ENCODE measurements around the gene CAV3. TPM values are rescaled to one million over a fixed set of nuclear protein-coding genes. Genes with fewer than 3 reads are reported as not detected.

CAV3 gene
- total and polyA plus RNA-seq, 10 of the 15 experiments (the other 5 are each of a cell fraction or from before 2014, with no cell fraction given), result not detected

DNA sequence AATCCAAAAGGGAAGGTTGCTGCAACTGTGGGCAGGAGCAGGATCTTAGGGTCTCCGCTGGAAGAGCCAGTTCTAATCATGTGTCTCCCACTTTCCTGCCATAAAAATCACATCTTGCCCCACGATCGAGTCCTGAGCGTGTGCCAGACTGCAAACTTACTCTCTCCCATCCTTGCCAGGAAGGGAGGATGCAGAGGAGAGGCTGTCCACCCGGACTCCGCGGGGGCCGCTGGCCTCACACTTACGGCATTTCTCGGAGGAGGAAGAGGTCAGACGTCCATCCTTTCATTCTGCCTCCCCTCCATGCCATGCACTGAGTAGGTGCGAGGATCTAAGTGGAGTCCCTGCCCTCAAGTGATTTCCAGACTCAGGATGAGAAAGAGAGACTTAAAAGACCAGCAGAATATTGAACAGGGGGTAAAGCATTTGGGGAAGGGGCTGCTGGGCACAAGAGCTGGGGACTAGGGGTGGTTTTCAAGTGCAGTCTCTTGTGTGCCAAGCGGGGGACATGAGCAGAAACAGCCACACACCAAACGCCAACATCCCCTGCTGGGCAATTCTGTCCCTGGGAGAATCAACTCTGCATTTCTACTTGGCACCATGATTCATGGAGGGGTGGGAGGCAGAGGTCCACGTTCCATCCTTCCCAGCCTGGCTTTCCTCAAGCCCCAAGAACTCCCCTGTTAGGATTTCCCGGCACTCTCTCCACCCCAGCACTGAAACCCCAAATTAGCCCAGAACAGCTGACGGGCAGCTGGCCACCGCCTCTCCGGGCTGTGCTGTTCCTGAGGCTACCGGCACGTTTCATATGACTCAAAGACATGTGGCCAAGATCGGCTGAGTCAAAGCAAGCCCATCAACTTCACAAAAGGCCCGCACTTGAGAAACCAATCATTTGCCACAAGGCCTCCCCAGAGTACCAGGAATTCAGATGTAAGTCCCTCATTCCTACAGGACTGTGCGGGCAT, 24.2 kb downstream of the CAV3 start:
- ChIA-PET CTCF (interaction anchor here (5.0 kb wide), 1 partner anchor 12 kb away, joined by 38 read pairs; the partner anchor contains the start of gene OXTR), RAD21 (ENCODE audit: unreplicated experiment) (no interaction called here), SMC1A (ENCODE audit: uncharacterized antibody, unreplicated experiment) (no interaction called here), POLR2A (no interaction called here)
- Histone ChIP-seq H3K27me3 (replicated peaks in 1 of 2; ENCODE audit: control insufficient read depth in 2 of 2, insufficient read depth in 2 of 2, low read length in 1 of 2) (no peaks in the 10 kb centered on the region), H3K4me1 (ENCODE audit: control insufficient read depth, insufficient read depth, low read length) (no peaks in the 10 kb centered on the region; the same call in 1 of the 2 replicates), H3K4me3 (no peak overlapping the region), H3K27ac (ENCODE audit: control insufficient read depth, insufficient read depth) (no peak overlapping the region), H3K4me2 (ENCODE audit: control insufficient read depth, insufficient read depth) (no peak overlapping the region), H2AFZ (ENCODE audit: control insufficient read depth, low read depth, low read length) (no peak overlapping the region), H4K20me1 (ENCODE audit: control insufficient read depth, insufficient read depth) (no peaks in the 10 kb centered on the region), H3K79me2 (ENCODE audit: control insufficient read depth, insufficient read depth, low read length) (no peaks in the 10 kb centered on the region), H3K36me3 (ENCODE audit: control insufficient read depth in 2 of 2, insufficient read depth in 2 of 2, low read length in 1 of 2) (peaks cover 0 to under 1% of the 10 kb centered on the region in 2 experiments; a peak in 2 of 4 replicates), H3K9me3 (replicated peaks; ENCODE audit: control insufficient read depth, insufficient read depth, low read length) (no peaks in the 10 kb centered on the region), H3K9ac (ENCODE audit: control insufficient read depth, insufficient read depth, low read length) (no peak overlapping the region)
- intact Hi-C loops (cut with micrococcal nuclease; ENCODE audit: unreplicated experiment) (no loop called here), in situ Hi-C loops (cut with MboI) (no loop called here)
- DNase-seq (ENCODE audit: low read depth, low spot score) (no peak), ATAC-seq (peak; percentile 71), FAIRE-seq (no peak)
- BruUV-seq (replicated peaks), result no TSS peak
- 54% methylated on average over 24 of the region's 24 CpGs for WGBS (ENCODE audit: insufficient coverage, insufficient replicate concordance, low lambda C conversion rate, missing lambda C conversion rate)
- peak; percentile 66; the same call in 1 of the 2 replicates for TF ChIP-seq TCF12 (IDR thresholded peaks at IDR 0.05; ENCODE audit: low read depth, low read length)
- TF ChIP-seq, protein P1, sequence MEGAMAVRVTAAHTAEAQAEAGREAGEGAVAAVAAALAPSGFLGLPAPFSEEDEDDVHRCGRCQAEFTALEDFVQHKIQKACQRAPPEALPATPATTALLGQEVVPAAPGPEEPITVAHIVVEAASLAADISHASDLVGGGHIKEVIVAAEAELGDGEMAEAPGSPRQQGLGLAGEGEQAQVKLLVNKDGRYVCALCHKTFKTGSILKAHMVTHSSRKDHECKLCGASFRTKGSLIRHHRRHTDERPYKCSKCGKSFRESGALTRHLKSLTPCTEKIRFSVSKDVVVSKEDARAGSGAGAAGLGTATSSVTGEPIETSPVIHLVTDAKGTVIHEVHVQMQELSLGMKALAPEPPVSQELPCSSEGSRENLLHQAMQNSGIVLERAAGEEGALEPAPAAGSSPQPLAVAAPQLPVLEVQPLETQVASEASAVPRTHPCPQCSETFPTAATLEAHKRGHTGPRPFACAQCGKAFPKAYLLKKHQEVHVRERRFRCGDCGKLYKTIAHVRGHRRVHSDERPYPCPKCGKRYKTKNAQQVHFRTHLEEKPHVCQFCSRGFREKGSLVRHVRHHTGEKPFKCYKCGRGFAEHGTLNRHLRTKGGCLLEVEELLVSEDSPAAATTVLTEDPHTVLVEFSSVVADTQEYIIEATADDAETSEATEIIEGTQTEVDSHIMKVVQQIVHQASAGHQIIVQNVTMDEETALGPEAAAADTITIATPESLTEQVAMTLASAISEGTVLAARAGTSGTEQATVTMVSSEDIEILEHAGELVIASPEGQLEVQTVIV (IDR thresholded peaks at IDR 0.05; ENCODE audit: borderline replicate concordance, partially characterized antibody), result no peak
- TF ChIP-seq IKZF1 (conservative IDR thresholded peaks at IDR 0.05), result peak; percentile 46; the same call in 1 of the 2 replicates
- TF ChIP-seq, protein P2, sequence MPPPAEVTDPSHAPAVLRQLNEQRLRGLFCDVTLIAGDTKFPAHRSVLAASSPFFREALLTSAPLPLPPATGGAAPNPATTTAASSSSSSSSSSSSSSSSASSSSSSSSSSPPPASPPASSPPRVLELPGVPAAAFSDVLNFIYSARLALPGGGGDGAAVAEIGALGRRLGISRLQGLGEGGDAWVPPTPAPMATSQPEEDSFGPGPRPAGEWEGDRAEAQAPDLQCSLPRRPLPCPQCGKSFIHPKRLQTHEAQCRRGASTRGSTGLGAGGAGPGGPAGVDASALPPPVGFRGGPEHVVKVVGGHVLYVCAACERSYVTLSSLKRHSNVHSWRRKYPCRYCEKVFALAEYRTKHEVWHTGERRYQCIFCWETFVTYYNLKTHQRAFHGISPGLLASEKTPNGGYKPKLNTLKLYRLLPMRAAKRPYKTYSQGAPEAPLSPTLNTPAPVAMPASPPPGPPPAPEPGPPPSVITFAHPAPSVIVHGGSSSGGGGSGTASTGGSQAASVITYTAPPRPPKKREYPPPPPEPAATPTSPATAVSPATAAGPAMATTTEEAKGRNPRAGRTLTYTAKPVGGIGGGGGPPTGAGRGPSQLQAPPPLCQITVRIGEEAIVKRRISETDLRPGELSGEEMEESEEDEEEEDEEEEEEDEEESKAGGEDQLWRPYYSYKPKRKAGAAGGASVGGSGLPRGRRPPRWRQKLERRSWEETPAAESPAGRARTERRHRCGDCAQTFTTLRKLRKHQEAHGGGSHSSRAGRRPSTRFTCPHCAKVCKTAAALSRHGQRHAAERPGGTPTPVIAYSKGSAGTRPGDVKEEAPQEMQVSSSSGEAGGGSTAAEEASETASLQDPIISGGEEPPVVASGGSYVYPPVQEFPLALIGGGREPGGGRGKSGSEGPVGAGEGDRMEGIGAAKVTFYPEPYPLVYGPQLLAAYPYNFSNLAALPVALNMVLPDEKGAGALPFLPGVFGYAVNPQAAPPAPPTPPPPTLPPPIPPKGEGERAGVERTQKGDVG (CRISPR knock-in tag; IDR thresholded peaks at IDR 0.05), result no peak
- peak; percentile 82 to 88 for TF ChIP-seq BHLHE40 (IDR thresholded peaks at IDR 0.05; ENCODE audit: borderline replicate concordance in 1 of 2, low read depth in 2 of 2, low read length in 1 of 2)
- no peak for TF ChIP-seq SIN3A (IDR thresholded peaks at IDR 0.05; ENCODE audit: low read depth, low read length)
- peak; percentile 43 to 57; a peak in 3 of 4 replicates for TF ChIP-seq IKZF2 (IDR thresholded peaks at IDR 0.05)
- no peak; the same call in 1 of the 2 replicates for TF ChIP-seq DPF2 (IDR thresholded peaks at IDR 0.05)
- no peak for TF ChIP-seq MEF2A (IDR thresholded peaks at IDR 0.05; ENCODE audit: insufficient read depth, low read depth, low read length)
- TF ChIP-seq HDGF (IDR thresholded peaks at IDR 0.05), result no peak
- TF ChIP-seq MEF2B (IDR thresholded peaks at IDR 0.05; ENCODE audit: partially characterized antibody, poor library complexity, severe bottlenecking), result peak; percentile 31
- TF ChIP-seq RUNX3 (IDR thresholded peaks at IDR 0.05; ENCODE audit: low read length), result peak; percentile 15; the same call in 1 of the 2 replicates
- TF ChIP-seq JUNB (IDR thresholded peaks at IDR 0.05), result peak; percentile 14; the same call in 1 of the 2 replicates
- TF ChIP-seq TCF3 (IDR thresholded peaks at IDR 0.05; ENCODE audit: borderline replicate concordance, insufficient read depth, low read depth, low read length), result peak; percentile 64; the same call in 1 of the 2 replicates
- no peak for TF ChIP-seq RCOR1 (conservative IDR thresholded peaks at IDR 0.05; ENCODE audit: low read depth, low read length)
- no peak for TF ChIP-seq GATAD2B (conservative IDR thresholded peaks at IDR 0.05; ENCODE audit: low read depth)
- TF ChIP-seq RFX5 (IDR thresholded peaks at IDR 0.05; ENCODE audit: low read depth, low read length), result no peak
- TF ChIP-seq SREBF1 (IDR thresholded peaks at IDR 0.05; ENCODE audit: low read length), result no peak
- no peak for TF ChIP-seq HDAC2 (IDR thresholded peaks at IDR 0.05)
- no peak for TF ChIP-seq SREBF2 (IDR thresholded peaks at IDR 0.05; ENCODE audit: low read length)
